Left ventricle myocardium superior (tissue), 1 donor: ENCODE data around the gene FCN2. TPM values are rescaled to one million over a fixed set of nuclear protein-coding genes. Genes with fewer than 3 reads are reported as not detected.

Source experiments
- ATAC-seq: fragments of 200-7000 bp; cut with Tn5 transposase; one replicate; pipeline ENCODE4 v1.9.1; 2020; ENCODE audit warnings: mild to moderate bottlenecking, moderate library complexity
- DNase-seq: peaks from one replicate; pipeline ENCODE4 v3.0.0-alpha.2; 2020
- intact Hi-C: fragments of 100-400 bp; cut with micrococcal nuclease; formaldehyde crosslinking; loops from one replicate; pipeline ENCODE4 v1.11.0; 2022
- total RNA-seq: library from RNA; stranded (reverse); fragmentation: NEBNext Ultra II Directional; extraction: Animal tissue kit (Norgen Biotek cat#: 25700); gene quantifications from one replicate; pipeline ENCODE4 v1.2.1, GENCODE V29; 2021
- donor health status: DM: no; HTN: yes; CAD: no; lungs with severe emphysema.

The FCN2 gene
- total RNA-seq, 1 donor from 2014 or later: not detected

- DNase-seq (no peak), ATAC-seq (no peak)
- intact Hi-C loops: no loop called here
These were observed 16.4 kb downstream of the FCN2 start for GRCh38 chr9:134896834-134897583.

GRCh38 chr9:134897584-134898170 is 17.1 kb downstream of the FCN2 start:
- intact Hi-C loops: no loop called here
- ATAC-seq: peak; percentile 31
- DNase-seq: no peak

GRCh38 chr9:134898319-134898718 is 17.7 kb downstream of the FCN2 start:
- intact Hi-C loops: no loop called here
- ATAC-seq (no peak), DNase-seq (no peak)

GRCh38 chr9:134899168-134899567 is 18.6 kb downstream of the FCN2 start:
- DNase-seq (no peak), ATAC-seq (no peak)
- intact Hi-C loops: no loop called here

GRCh38 chr9:134899818-134900217 is 19.2 kb downstream of the FCN2 start:
- intact Hi-C loops: no loop called here
- ATAC-seq (no peak), DNase-seq (no peak)

- ATAC-seq: no peak
- no peak for DNase-seq
- intact Hi-C loops: no loop called here
These were observed 22.3 kb downstream of the FCN2 start for GRCh38 chr9:134902936-134903335.

- no peak for ATAC-seq
- intact Hi-C loops: no loop called here
- DNase-seq: no peak
These were observed 28.1 kb downstream of the FCN2 start for GRCh38 chr9:134908524-134909309.

GRCh38 chr9:134909511-134910481 is 29.2 kb downstream of the FCN2 start:
- ATAC-seq (no peak), DNase-seq (no peak)
- intact Hi-C loops: no loop called here

- no peak for DNase-seq
These were observed 31.7 kb downstream of the FCN2 start for GRCh38 chr9:134912126-134912840.

GRCh38 chr9:134913041-134913712 is 32.6 kb downstream of the FCN2 start:
- no peak for DNase-seq
- ATAC-seq: no peak
- intact Hi-C loops: no loop called here

More at GRCh38 chr9:134912126-134912840, 31.7 kb downstream of the FCN2 start:
- intact Hi-C loops: no loop called here
- no peak for ATAC-seq

- intact Hi-C loops: no loop called here
- DNase-seq (no peak), ATAC-seq (no peak)
These were observed 33.3 kb downstream of the FCN2 start for GRCh38 chr9:134913713-134914500.

GRCh38 chr9:134914501-134914834 is 33.9 kb downstream of the FCN2 start:
- no peak for DNase-seq
- ATAC-seq: no peak
- intact Hi-C loops: no loop called here

GRCh38 chr9:134915046-134915985 is 34.7 kb downstream of the FCN2 start:
- ATAC-seq (no peak), DNase-seq (no peak)
- intact Hi-C loops: no loop called here

- ATAC-seq (no peak), DNase-seq (no peak)
- intact Hi-C loops: no loop called here
These were observed 35.6 kb downstream of the FCN2 start for GRCh38 chr9:134916161-134916665.

GRCh38 chr9:134917431-134918373 is 37.1 kb downstream of the FCN2 start, which contains the start of gene FCN1:
Gene FCN1 (minus strand): TSS chr9:134917912. CDS start chr9:134917871, 41 bp downstream.
- intact Hi-C loops: no loop called here
- ATAC-seq (peak; percentile 26), DNase-seq (no peak)
